ENCODE data around the gene CD74.

DNA sequence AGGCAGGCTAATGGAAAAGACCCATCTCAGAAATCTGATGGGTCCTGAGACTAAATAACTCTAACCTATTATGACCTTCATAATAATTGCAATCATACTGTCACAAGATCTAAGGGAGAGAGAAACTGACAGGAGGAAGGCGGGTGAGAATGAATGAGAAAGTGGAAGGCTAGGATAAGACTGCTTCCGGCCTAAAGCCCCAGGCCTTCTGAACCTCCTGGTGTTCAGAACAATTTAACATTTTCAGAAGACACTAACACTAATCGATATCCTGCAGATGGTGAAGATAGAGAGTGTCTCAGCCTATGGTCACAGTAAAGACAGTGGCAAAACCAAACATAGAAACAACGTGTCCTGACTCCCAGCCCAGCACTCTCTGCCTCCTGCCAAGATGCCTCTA is 35.6 kb upstream of the CD74 start:
- TF ChIP-seq GATA2 (IDR thresholded peaks at IDR 0.05; ENCODE audit: low read depth, low read length): no peak
- TF ChIP-seq GATA3 (IDR thresholded peaks at IDR 0.05; ENCODE audit: low read depth, low read length): no peak

Measured in SH-SY5Y (cell line).